ENCODE results near the gene NPY1R.

The NPY1R gene

DNA sequence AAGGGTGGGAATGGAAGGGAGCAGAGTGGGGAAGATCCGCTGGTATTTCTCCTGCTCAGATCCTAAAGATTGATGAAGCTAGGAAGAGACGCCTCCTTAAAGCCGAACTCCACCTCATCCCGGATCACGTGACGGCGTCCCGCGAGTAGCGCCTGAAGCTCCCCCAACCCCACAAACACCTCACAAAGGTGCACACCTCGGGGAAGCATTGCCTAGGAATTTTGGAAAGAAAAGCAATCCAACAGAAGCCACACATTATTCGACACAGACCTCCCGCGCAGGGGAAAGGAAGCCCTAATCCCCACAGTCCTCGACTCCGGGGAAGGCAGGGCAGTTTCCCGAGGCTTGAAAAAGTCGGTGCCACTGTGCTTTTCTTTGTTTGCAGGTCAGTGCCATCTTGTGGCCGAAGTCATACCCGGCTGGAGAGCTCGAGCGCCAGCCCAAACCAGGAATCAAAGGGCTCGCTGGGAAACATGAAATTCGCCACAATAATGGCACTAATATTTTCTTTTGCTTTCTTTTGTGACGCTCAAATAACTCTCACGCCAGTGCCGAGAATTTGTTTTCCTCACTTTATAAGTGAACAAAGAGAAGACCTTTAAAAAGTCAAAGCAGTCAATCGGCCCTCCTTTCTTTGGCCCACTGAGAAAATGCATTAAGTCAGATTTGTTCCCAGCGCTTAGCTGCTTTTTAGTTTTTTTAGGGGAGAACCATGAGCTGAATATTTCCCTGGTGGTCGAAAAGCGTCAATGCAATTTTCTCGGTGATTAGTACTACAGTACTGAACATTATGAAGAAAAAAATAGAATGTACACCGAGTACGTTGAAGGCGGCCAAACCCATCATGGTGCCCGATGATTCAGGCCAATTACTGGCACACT is at the start of gene NPY1R:
Gene NPY1R, minus strand, starts transcription at position 71 of the 881 bp plus-strand sequence. CDS start 6,042 bp downstream, outside the sequence.
- H3K4me1 ChIP-seq (ENCODE audit: low read length) = no peaks in the 10 kb centered on the region
- H3K36me3 ChIP-seq (replicated peaks; ENCODE audit: insufficient read depth, low read length) = no peaks in the 10 kb centered on the region
- H3K4me3 ChIP-seq (ENCODE audit: low read length) = peak within 1 kb of the TSS; percentile 76
- no peak within 1 kb of the TSS for H3K27ac ChIP-seq (ENCODE audit: low read length)
- H3K9ac ChIP-seq (ENCODE audit: low read length) = peak within 1 kb of the TSS; percentile 13; the same call in 1 of the 2 replicates
- H3K4me2 ChIP-seq (ENCODE audit: low read depth, low read length) = peak within 1 kb of the TSS; percentile 100
- H2AFZ ChIP-seq (ENCODE audit: low read length) = peak within 1 kb of the TSS; percentile 91
- TF ChIP-seq, protein P1, sequence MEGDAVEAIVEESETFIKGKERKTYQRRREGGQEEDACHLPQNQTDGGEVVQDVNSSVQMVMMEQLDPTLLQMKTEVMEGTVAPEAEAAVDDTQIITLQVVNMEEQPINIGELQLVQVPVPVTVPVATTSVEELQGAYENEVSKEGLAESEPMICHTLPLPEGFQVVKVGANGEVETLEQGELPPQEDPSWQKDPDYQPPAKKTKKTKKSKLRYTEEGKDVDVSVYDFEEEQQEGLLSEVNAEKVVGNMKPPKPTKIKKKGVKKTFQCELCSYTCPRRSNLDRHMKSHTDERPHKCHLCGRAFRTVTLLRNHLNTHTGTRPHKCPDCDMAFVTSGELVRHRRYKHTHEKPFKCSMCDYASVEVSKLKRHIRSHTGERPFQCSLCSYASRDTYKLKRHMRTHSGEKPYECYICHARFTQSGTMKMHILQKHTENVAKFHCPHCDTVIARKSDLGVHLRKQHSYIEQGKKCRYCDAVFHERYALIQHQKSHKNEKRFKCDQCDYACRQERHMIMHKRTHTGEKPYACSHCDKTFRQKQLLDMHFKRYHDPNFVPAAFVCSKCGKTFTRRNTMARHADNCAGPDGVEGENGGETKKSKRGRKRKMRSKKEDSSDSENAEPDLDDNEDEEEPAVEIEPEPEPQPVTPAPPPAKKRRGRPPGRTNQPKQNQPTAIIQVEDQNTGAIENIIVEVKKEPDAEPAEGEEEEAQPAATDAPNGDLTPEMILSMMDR (IDR thresholded peaks at IDR 0.05; ENCODE audit: low read length) = peak; percentile 80
- no peak for TF ChIP-seq EZH2 (optimal IDR thresholded peaks at IDR 0.05; ENCODE audit: low read depth, low read length)
- peak; percentile 76 for DNase-seq
- H3K27me3 ChIP-seq (replicated peaks; ENCODE audit: insufficient read depth, low read length) = peaks cover 4% of the 10 kb centered on the region; the same call in 1 of the 2 replicates
- H3K79me2 ChIP-seq (ENCODE audit: low read length) = no peaks in the 10 kb centered on the region
- no peaks in the 10 kb centered on the region for H3F3A ChIP-seq (ENCODE audit: insufficient read depth, low read length)
- H3K9me3 ChIP-seq (replicated peaks; ENCODE audit: insufficient read depth, low read length) = no peaks in the 10 kb centered on the region
- no peaks in the 10 kb centered on the region for H3K9me2 ChIP-seq (replicated peaks; ENCODE audit: insufficient read depth, low read length)
- no peaks in the 10 kb centered on the region for H4K20me1 ChIP-seq (ENCODE audit: insufficient read depth, low read length)

DNA sequence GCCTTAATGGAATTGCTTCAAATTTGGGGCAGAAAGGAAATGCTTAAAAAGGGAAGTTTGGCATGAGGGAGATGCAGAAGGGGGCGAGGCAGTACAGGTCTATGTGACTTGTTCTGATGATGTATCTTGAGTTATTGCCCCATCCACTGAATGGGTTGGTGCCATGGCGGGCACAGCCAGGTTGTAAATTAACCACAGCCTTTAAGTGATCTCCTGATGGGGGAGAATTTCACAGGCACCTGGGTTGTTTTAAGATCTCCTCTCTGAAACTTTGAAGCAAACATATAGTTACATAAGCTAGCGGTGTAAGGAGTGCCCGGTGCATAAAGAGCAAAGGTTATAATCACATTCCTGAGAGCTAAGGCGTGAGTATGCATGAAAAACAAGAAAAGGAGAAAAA is 48.3 kb upstream of the NPY1R start:
- H3K36me3 ChIP-seq (replicated peaks; ENCODE audit: insufficient read depth, low read length) = no peaks in the 10 kb centered on the region
- H3K79me2 ChIP-seq (ENCODE audit: low read length) = no peaks in the 10 kb centered on the region
- no peak for DNase-seq
- H2AFZ ChIP-seq (ENCODE audit: low read length) = no peak overlapping the region
- TF ChIP-seq EZH2phosphoT487 (IDR thresholded peaks at IDR 0.05; ENCODE audit: low read length) (no peak), EZH2 (optimal IDR thresholded peaks at IDR 0.05; ENCODE audit: low read depth, low read length) (no peak)
- TF ChIP-seq, protein P1 (IDR thresholded peaks at IDR 0.05; ENCODE audit: low read length) = no peak
- no peak overlapping the region for H3K9ac ChIP-seq (ENCODE audit: low read length)
- no peaks in the 10 kb centered on the region for H3K4me1 ChIP-seq (ENCODE audit: low read length)
- no peaks in the 10 kb centered on the region for H3K9me2 ChIP-seq (replicated peaks; ENCODE audit: insufficient read depth, low read length)
- H3K27ac ChIP-seq (ENCODE audit: low read length) = no peak overlapping the region
- H3K4me2 ChIP-seq (ENCODE audit: low read depth, low read length) = no peak overlapping the region
- no peaks in the 10 kb centered on the region; the same call in 1 of the 2 replicates for H3K9me3 ChIP-seq (replicated peaks; ENCODE audit: insufficient read depth, low read length)
- H3K27me3 ChIP-seq (replicated peaks; ENCODE audit: insufficient read depth, low read length) = no peaks in the 10 kb centered on the region
- no peak overlapping the region for H3K4me3 ChIP-seq (ENCODE audit: low read length)
- H3F3A ChIP-seq (ENCODE audit: insufficient read depth, low read length) = no peaks in the 10 kb centered on the region
- no peaks in the 10 kb centered on the region for H4K20me1 ChIP-seq (ENCODE audit: insufficient read depth, low read length)

DNA sequence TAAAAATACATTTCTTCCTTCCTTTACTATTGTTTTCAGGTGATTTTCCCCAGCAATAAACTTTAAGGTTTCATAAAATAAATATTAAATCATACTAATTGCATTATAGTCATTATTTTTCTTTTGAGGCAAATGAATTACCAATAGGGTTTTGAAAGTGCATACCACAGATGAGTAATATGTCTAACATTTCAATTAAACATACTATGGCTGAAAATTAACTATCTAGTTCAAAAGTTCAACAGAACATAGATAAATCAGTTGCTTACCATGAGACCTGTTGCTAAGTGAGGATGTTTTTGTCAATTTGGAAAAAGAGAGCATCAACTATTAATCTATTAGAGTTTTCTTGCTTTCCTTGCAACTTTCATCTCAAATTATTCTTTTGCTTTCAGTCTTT is 46.3 kb upstream of the NPY1R start:
- no peaks in the 10 kb centered on the region for H3K27me3 ChIP-seq (replicated peaks; ENCODE audit: insufficient read depth, low read length)
- no peaks in the 10 kb centered on the region for H3K4me1 ChIP-seq (ENCODE audit: low read length)
- no peaks in the 10 kb centered on the region for H3K9me2 ChIP-seq (replicated peaks; ENCODE audit: insufficient read depth, low read length)
- no peak overlapping the region for H2AFZ ChIP-seq (ENCODE audit: low read length)
- H3K9me3 ChIP-seq (replicated peaks; ENCODE audit: insufficient read depth, low read length) = no peaks in the 10 kb centered on the region; the same call in 1 of the 2 replicates
- no peak for DNase-seq
- TF ChIP-seq EZH2 (optimal IDR thresholded peaks at IDR 0.05; ENCODE audit: low read depth, low read length) (no peak), EZH2phosphoT487 (IDR thresholded peaks at IDR 0.05; ENCODE audit: low read length) (no peak)
- H3F3A ChIP-seq (ENCODE audit: insufficient read depth, low read length) = no peaks in the 10 kb centered on the region
- H4K20me1 ChIP-seq (ENCODE audit: insufficient read depth, low read length) = no peaks in the 10 kb centered on the region
- H3K36me3 ChIP-seq (replicated peaks; ENCODE audit: insufficient read depth, low read length) = no peaks in the 10 kb centered on the region
- no peak overlapping the region for H3K4me2 ChIP-seq (ENCODE audit: low read depth, low read length)
- H3K79me2 ChIP-seq (ENCODE audit: low read length) = no peaks in the 10 kb centered on the region
- H3K9ac ChIP-seq (ENCODE audit: low read length) = no peak overlapping the region
- H3K4me3 ChIP-seq (ENCODE audit: low read length) = no peak overlapping the region
- H3K27ac ChIP-seq (ENCODE audit: low read length) = no peak overlapping the region

DNA sequence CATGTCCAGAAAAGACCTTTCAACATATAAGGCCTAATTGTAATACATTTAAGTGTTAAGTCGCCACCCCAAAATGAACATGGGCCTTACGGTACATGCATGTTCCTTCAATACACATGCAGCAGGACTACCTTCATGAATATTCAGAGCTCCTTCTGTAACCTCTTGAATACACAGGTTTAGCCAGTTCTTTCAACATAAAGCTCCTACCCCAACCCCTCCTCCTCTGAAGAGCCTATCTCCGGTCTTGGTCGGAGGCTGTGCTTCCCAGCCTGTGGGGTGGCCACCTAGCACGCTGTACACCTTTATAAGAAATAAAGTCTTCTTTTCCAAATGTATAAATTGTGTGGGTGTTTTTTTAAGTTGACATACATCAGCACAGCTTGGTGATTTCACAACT is 39.6 kb upstream of the NPY1R start:
- DNase-seq = no peak
- no peak overlapping the region for H3K4me2 ChIP-seq (ENCODE audit: low read depth, low read length)
- no peaks in the 10 kb centered on the region for H3K9me2 ChIP-seq (replicated peaks; ENCODE audit: insufficient read depth, low read length)
- no peaks in the 10 kb centered on the region for H3K36me3 ChIP-seq (replicated peaks; ENCODE audit: insufficient read depth, low read length)
- no peaks in the 10 kb centered on the region for H3F3A ChIP-seq (ENCODE audit: insufficient read depth, low read length)
- TF ChIP-seq EZH2 (optimal IDR thresholded peaks at IDR 0.05; ENCODE audit: low read depth, low read length) (no peak), EZH2phosphoT487 (IDR thresholded peaks at IDR 0.05; ENCODE audit: low read length) (no peak)
- TF ChIP-seq, protein P1 (IDR thresholded peaks at IDR 0.05; ENCODE audit: low read length) = no peak
- no peaks in the 10 kb centered on the region for H4K20me1 ChIP-seq (ENCODE audit: insufficient read depth, low read length)
- H3K9ac ChIP-seq (ENCODE audit: low read length) = no peak overlapping the region
- H3K79me2 ChIP-seq (ENCODE audit: low read length) = no peaks in the 10 kb centered on the region
- no peaks in the 10 kb centered on the region for H3K4me1 ChIP-seq (ENCODE audit: low read length)
- H3K27ac ChIP-seq (ENCODE audit: low read length) = no peak overlapping the region
- no peak overlapping the region for H3K4me3 ChIP-seq (ENCODE audit: low read length)
- no peaks in the 10 kb centered on the region for H3K9me3 ChIP-seq (replicated peaks; ENCODE audit: insufficient read depth, low read length)
- H3K27me3 ChIP-seq (replicated peaks; ENCODE audit: insufficient read depth, low read length) = no peaks in the 10 kb centered on the region
- no peak overlapping the region for H2AFZ ChIP-seq (ENCODE audit: low read length)
